Peyer's patch (tissue), 4 donors: ENCODE data around the gene DISC1.

ENCODE experiments used
- CTCF ChIP-seq, 6 experiments: fragments of 450-650 bp in 4 of 6; fragments of 200-600 bp in 2 of 6; sonication (generic) in 1 of 6; IDR thresholded peaks; one replicate each; pipeline ENCODE4 v1.5.1; 2017 to 2019; ENCODE audit warnings: antibody characterized with exemption in 6 of 6, mild to moderate bottlenecking in 3 of 6, moderate library complexity in 1 of 6
- POLR2A ChIP-seq, 2 donors: fragments of 450-650 bp; IDR thresholded peaks; one replicate each; pipeline ENCODE4 v1.5.1; 2017; ENCODE audit warnings: antibody characterized with exemption in 2 of 2, mild to moderate bottlenecking in 2 of 2, moderate library complexity in 2 of 2

DNA sequence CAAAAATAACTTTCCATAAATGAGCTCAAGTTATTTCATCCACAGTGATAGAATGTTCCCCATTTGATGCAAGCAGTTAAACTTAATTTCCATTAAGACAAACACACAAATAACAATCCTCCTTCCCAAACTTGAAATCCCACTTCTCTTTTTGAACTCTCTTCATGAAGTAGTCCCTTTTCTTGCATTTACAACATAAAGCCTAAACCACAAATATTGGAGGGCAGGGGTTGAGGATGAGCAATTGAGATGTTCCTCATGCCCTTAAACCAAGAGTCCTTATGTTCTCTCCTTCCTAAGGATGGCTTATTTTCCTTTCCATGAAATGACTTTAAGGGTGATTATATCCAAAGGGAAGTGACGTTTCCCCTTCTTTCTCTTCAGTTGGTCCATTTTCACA, 228.8 kb downstream of the DISC1 start:
- TF ChIP-seq CTCF (IDR thresholded peaks at IDR 0.05) (no peak), POLR2A (IDR thresholded peaks at IDR 0.05) (no peak)
